ENCODE measurements around the gene CAB39. TPM values are rescaled to one million over a fixed set of nuclear protein-coding genes. Genes with fewer than 3 reads are reported as not detected.

CAB39 gene
- total RNA-seq, 1 donor from 2014 or later: 59.0 TPM

GRCh38 chr2:230684270-230685168 lies 28.1 kb upstream of the CAB39 start:
- H3K9me3 Mint-ChIP-seq: no peaks in the 10 kb centered on the region
- Histone ChIP-seq H4K20me1 (ENCODE audit: low read depth) (no peaks in the 10 kb centered on the region), H3K9me3 (ENCODE audit: low read depth) (no peaks in the 10 kb centered on the region), H3F3A (ENCODE audit: low read depth) (no peaks in the 10 kb centered on the region), H3K36me3 (no peaks in the 10 kb centered on the region), H3K27me3 (no peaks in the 10 kb centered on the region), H3K27ac (no peak overlapping the region), H3K79me2 (ENCODE audit: low read depth) (no peaks in the 10 kb centered on the region), H3K4me1 (peaks cover 2% of the 10 kb centered on the region), H3K4me2 (no peak overlapping the region), H2AFZ (replicated peaks) (no peak overlapping the region), H3K4me3 (no peak overlapping the region), H3K9ac (no peak overlapping the region)
- H3K4me1 Mint-ChIP-seq: peaks cover 40% of the 10 kb centered on the region
- peaks cover 16% of the 10 kb centered on the region for H3K27me3 Mint-ChIP-seq (ENCODE audit: insufficient read depth, low read depth)
- H3K36me3 Mint-ChIP-seq: no peaks in the 10 kb centered on the region
- H3K4me3 Mint-ChIP-seq: peak overlapping the region; percentile 30
- TF ChIP-seq EZH2phosphoT487 (IDR thresholded peaks at IDR 0.05) (no peak), EZH2 (IDR thresholded peaks at IDR 0.05) (no peak), CTCF (IDR thresholded peaks at IDR 0.05) (no peak)
- H3K27ac Mint-ChIP-seq: peak overlapping the region; percentile 74
- no peak for DNase-seq (ENCODE audit: low spot score)

- Histone ChIP-seq H3K27me3 (no peaks in the 10 kb centered on the region), H3K27ac (no peak overlapping the region), H3K4me1 (peaks cover 2% of the 10 kb centered on the region), H3K4me3 (no peak overlapping the region), H3K4me2 (no peak overlapping the region), H2AFZ (replicated peaks) (peak overlapping the region; percentile 87), H3K9me3 (ENCODE audit: low read depth) (no peaks in the 10 kb centered on the region), H3K9ac (no peak overlapping the region), H4K20me1 (ENCODE audit: low read depth) (no peaks in the 10 kb centered on the region), H3F3A (ENCODE audit: low read depth) (no peaks in the 10 kb centered on the region), H3K36me3 (no peaks in the 10 kb centered on the region), H3K79me2 (ENCODE audit: low read depth) (no peaks in the 10 kb centered on the region)
- DNase-seq (ENCODE audit: low spot score): no peak
- Mint-ChIP-seq H3K36me3 (no peaks in the 10 kb centered on the region), H3K27ac (peak overlapping the region; percentile 74), H3K4me3 (no peak overlapping the region), H3K4me1 (peaks cover 40% of the 10 kb centered on the region), H3K27me3 (ENCODE audit: insufficient read depth, low read depth) (peaks cover 14% of the 10 kb centered on the region), H3K9me3 (no peaks in the 10 kb centered on the region)
- TF ChIP-seq EZH2phosphoT487 (IDR thresholded peaks at IDR 0.05): no peak
- no peak for TF ChIP-seq EZH2 (IDR thresholded peaks at IDR 0.05)
- no peak for TF ChIP-seq CTCF (IDR thresholded peaks at IDR 0.05)
Observed at GRCh38 chr2:230685178-230685577, 27.5 kb upstream of the CAB39 start.

- Histone ChIP-seq H4K20me1 (ENCODE audit: low read depth) (no peaks in the 10 kb centered on the region), H3K36me3 (no peaks in the 10 kb centered on the region), H3F3A (ENCODE audit: low read depth) (no peaks in the 10 kb centered on the region), H3K27ac (no peak overlapping the region), H3K9ac (no peak overlapping the region), H2AFZ (replicated peaks) (no peak overlapping the region), H3K4me2 (no peak overlapping the region), H3K79me2 (ENCODE audit: low read depth) (no peaks in the 10 kb centered on the region), H3K9me3 (ENCODE audit: low read depth) (no peaks in the 10 kb centered on the region), H3K4me3 (no peak overlapping the region), H3K4me1 (peaks cover 2% of the 10 kb centered on the region), H3K27me3 (no peaks in the 10 kb centered on the region)
- H3K36me3 Mint-ChIP-seq: no peaks in the 10 kb centered on the region
- H3K27me3 Mint-ChIP-seq (ENCODE audit: insufficient read depth, low read depth): peaks cover 11% of the 10 kb centered on the region
- no peaks in the 10 kb centered on the region for H3K9me3 Mint-ChIP-seq
- TF ChIP-seq CTCF (IDR thresholded peaks at IDR 0.05) (no peak), EZH2 (IDR thresholded peaks at IDR 0.05) (no peak), EZH2phosphoT487 (IDR thresholded peaks at IDR 0.05) (no peak)
- DNase-seq (ENCODE audit: low spot score): no peak
- H3K4me1 Mint-ChIP-seq: peaks cover 36% of the 10 kb centered on the region
- peak overlapping the region; percentile 20 for H3K27ac Mint-ChIP-seq
- no peak overlapping the region for H3K4me3 Mint-ChIP-seq
Observed at GRCh38 chr2:230687498-230687897, 25.1 kb upstream of the CAB39 start.

Measured in neural progenitor cell (in vitro differentiated cells).